ENCODE measurements around the gene PDE8B. TPM values are rescaled to one million over a fixed set of nuclear protein-coding genes. Genes with fewer than 3 reads are reported as not detected.

Gene PDE8B
- total RNA-seq, 1 experiment from 2014 or later = 0.07 TPM

GRCh38 chr5:77428526-77428925, 218.0 kb downstream of the PDE8B start:
- Mint-ChIP-seq H3K9me3 (no peaks in the 10 kb centered on the region), H3K27ac (no peak overlapping the region), H3K4me1 (peaks cover 0 to 4% of the 10 kb centered on the region in 2 experiments; a peak in 1 of 4 replicates), H3K4me3 (no peak overlapping the region), H3K36me3 (ENCODE audit: insufficient read depth in 1 of 3, low read depth in 3 of 3) (peaks cover 2 to 19% (median 5%) of the 10 kb centered on the region in 3 experiments; a peak in 5 of 7 replicates), H3K27me3 (ENCODE audit: low read depth) (no peaks in the 10 kb centered on the region)
- Histone ChIP-seq H3K4me1 (ENCODE audit: insufficient read depth, low read length) (no peaks in the 10 kb centered on the region), H4K8ac (replicated peaks; ENCODE audit: insufficient read length, low read depth, low read length) (no peak overlapping the region), H3K4ac (ENCODE audit: low read depth, low read length) (no peak overlapping the region), H2AK5ac (ENCODE audit: insufficient read length, low read length) (no peak overlapping the region), H3K23me2 (ENCODE audit: insufficient read length, low read depth, low read length, poor library complexity, severe bottlenecking) (no peaks in the 10 kb centered on the region), H4K20me1 (ENCODE audit: control insufficient read depth, insufficient read depth, insufficient read length) (no peaks in the 10 kb centered on the region), H4K5ac (ENCODE audit: insufficient read length, low read depth, low read length) (no peak overlapping the region), H4K91ac (ENCODE audit: insufficient read length, low read depth, low read length) (no peak overlapping the region), H3K9ac (ENCODE audit: extremely low read depth, insufficient read length, low read length) (no peak overlapping the region), H2BK20ac (ENCODE audit: low read depth, low read length, poor library complexity, severe bottlenecking) (no peak overlapping the region), H2BK5ac (ENCODE audit: insufficient read length, low read length) (no peak overlapping the region), H3K4me2 (ENCODE audit: insufficient read depth, insufficient read length, low read length) (no peak overlapping the region), H3K79me2 (ENCODE audit: insufficient read depth, low read length) (no peaks in the 10 kb centered on the region), H3K27ac (ENCODE audit: insufficient read length, low read depth, low read length) (no peak overlapping the region), H3K23ac (ENCODE audit: insufficient read length, low read depth, low read length) (no peak overlapping the region), H3K14ac (ENCODE audit: insufficient read depth, low read length) (no peak overlapping the region), H3K9me3 (ENCODE audit: control insufficient read depth, low read depth, low read length) (no peaks in the 10 kb centered on the region), H3K56ac (ENCODE audit: insufficient read length, low read depth, low read length) (no peak overlapping the region), H2AFZ (ENCODE audit: low read length) (no peak overlapping the region), H3K27me3 (ENCODE audit: insufficient read depth, low read length) (no peaks in the 10 kb centered on the region), H2BK120ac (ENCODE audit: low read depth, low read length, poor library complexity, severe bottlenecking) (no peak overlapping the region), H3K79me1 (ENCODE audit: insufficient read depth, low read depth, low read length, poor library complexity, severe bottlenecking) (no peaks in the 10 kb centered on the region), H3T11ph (ENCODE audit: low read length) (no peak overlapping the region), H3K18ac (ENCODE audit: insufficient read length, low read depth, low read length) (no peak overlapping the region), H2BK12ac (ENCODE audit: insufficient read length, low read depth, low read length) (no peak overlapping the region), H2BK15ac (ENCODE audit: low read depth, low read length) (no peak overlapping the region)
- no CpG with 5 or more reads among the region's 5 CpGs for WGBS (ENCODE audit: extremely low coverage, insufficient read length, low lambda C conversion rate)
- no peak for TF ChIP-seq CTCF (conservative IDR thresholded peaks at IDR 0.05)
- DNase-seq = no peak
